Endothelial cell of umbilical vein (primary cell): ENCODE measurements around the gene DNTT.

ENCODE experiments used
- CTCF ChIP-seq, 2 donors: IDR thresholded peaks; 1 replicate in 1 of 2; 2 replicates in 1 of 2; pipeline ENCODE4 v1.5.1; 2011; ENCODE audit warnings: low read length in 2 of 2, mild to moderate bottlenecking in 2 of 2, moderate library complexity in 2 of 2, control low read depth in 1 of 2, inconsistent platforms in 1 of 2, low read depth in 1 of 2; ENCODE audit not compliant: insufficient read depth in 1 of 2; ENCODE audit errors: extremely low read depth in 1 of 2
- EZH2 ChIP-seq: IDR thresholded peaks from 2 replicates; pipeline ENCODE4 v1.6.1; 2012; ENCODE audit warnings: borderline replicate concordance, low read depth, mild to moderate bottlenecking, moderate library complexity, low read length, inconsistent platforms; ENCODE audit not compliant: severe bottlenecking
- FOS ChIP-seq: IDR thresholded peaks from 2 replicates; pipeline ENCODE4 v1.6.1; 2011; ENCODE audit warnings: mild to moderate bottlenecking, low read length, moderate library complexity, borderline replicate concordance; ENCODE audit not compliant: insufficient read depth
- MAX ChIP-seq: IDR thresholded peaks from 2 replicates; pipeline ENCODE4 v1.6.1; 2011; ENCODE audit not compliant: insufficient read depth, insufficient read length
- POLR2A ChIP-seq: IDR thresholded peaks from 2 replicates; pipeline ENCODE4 v1.6.1; 2012; ENCODE audit warnings: low read depth, mild to moderate bottlenecking, control low read depth, low read length

- TF ChIP-seq EZH2 (no peak), CTCF (IDR thresholded peaks at IDR 0.05; ENCODE audit: extremely low read depth in 1 of 2, insufficient read depth in 1 of 2, low read depth in 1 of 2, low read length in 2 of 2) (no peak), POLR2A (no peak), FOS (no peak), MAX (no peak)
Observed at GRCh38 chr10:96360331-96360730, 56.1 kb downstream of the DNTT start.
